Coronary artery (tissue), 2 donors: ENCODE data around the gene RPL27A.

Experiments used
- DNase-seq: peaks from one replicate; pipeline ENCODE4 v3.0.0-alpha.2; 2017; ENCODE audit warnings: low spot score
- H3K27ac ChIP-seq, 2 donors: fragments of 200-600 bp; sonication (generic); one replicate each; pipeline ENCODE4 v1.5.1; 2016 to 2019
- H3K4me3 ChIP-seq: fragments of 200-600 bp; sonication (generic); 2 replicates; pipeline ENCODE4 v1.5.1; 2016; ENCODE audit warnings: mild to moderate bottlenecking, moderate library complexity
- TF ChIP-seq, protein P1 (sequence below): fragments of 200-600 bp; sonication (generic); IDR thresholded peaks from one replicate; pipeline ENCODE4 v1.5.1; 2019; ENCODE audit warnings: antibody characterized with exemption

The RPL27A gene

GRCh38 chr11:8685820-8686219 lies 3.2 kb downstream of the RPL27A start:
- Histone ChIP-seq H3K27ac (no peak overlapping the region), H3K4me3 (no peak overlapping the region)
- TF ChIP-seq, protein P1, sequence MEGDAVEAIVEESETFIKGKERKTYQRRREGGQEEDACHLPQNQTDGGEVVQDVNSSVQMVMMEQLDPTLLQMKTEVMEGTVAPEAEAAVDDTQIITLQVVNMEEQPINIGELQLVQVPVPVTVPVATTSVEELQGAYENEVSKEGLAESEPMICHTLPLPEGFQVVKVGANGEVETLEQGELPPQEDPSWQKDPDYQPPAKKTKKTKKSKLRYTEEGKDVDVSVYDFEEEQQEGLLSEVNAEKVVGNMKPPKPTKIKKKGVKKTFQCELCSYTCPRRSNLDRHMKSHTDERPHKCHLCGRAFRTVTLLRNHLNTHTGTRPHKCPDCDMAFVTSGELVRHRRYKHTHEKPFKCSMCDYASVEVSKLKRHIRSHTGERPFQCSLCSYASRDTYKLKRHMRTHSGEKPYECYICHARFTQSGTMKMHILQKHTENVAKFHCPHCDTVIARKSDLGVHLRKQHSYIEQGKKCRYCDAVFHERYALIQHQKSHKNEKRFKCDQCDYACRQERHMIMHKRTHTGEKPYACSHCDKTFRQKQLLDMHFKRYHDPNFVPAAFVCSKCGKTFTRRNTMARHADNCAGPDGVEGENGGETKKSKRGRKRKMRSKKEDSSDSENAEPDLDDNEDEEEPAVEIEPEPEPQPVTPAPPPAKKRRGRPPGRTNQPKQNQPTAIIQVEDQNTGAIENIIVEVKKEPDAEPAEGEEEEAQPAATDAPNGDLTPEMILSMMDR: no peak
- no peak for DNase-seq

GRCh38 chr11:8686325-8686724 lies 3.7 kb downstream of the RPL27A start:
- peak; percentile 19 for DNase-seq
- TF ChIP-seq, protein P1: no peak
- H3K27ac ChIP-seq: no peak overlapping the region
- no peak overlapping the region for H3K4me3 ChIP-seq

DNA sequence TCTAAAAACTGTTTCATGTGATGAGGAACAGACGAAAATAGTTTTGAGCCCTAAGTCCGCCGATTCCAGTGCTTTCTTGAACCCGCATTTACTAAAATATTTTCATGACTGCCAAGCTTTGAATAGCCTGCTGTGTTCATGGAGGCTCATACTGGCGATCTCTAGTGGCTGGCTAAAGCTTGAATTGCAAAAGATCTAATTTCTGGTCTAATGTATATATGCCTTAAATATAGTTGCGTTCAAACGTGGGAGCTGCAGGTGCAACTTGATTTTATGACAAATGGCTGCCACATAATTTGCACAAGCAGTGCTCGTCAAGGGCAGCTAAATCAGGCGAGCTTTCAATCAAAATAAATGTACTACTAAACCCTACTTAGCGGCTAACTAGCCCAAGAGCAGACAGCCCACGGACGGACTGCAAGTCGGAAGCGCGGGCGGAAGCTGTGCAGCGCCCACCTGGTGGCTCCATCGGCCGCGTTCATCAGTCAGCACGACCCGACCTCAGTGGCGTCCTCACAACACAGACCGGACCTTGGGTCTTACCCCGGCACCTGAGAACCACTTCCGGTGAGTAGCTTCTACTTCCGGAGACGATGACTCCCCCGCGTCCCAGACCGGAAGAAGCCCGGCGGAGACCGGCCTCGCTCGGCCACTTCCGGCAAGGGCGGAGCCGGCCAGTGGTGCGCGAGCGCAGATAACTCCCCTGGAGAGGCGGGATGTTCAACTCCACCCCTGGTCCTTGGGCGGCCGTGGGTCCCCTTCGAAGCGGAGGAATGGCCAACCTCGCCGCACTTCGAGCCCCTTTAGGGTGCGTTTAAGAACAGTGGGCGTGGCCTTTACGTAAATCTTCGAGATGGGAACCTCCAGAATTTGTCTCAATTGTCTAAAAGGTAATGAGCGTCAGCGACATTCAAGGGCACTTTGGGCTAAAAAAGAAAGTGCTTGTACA lies 6.1 kb downstream of the RPL27A start:
- TF ChIP-seq, protein P1: no peak
- Histone ChIP-seq H3K27ac (peak overlapping the region; percentile 63 to 85), H3K4me3 (peak overlapping the region; percentile 71)
- peak; percentile 96 for DNase-seq

DNA sequence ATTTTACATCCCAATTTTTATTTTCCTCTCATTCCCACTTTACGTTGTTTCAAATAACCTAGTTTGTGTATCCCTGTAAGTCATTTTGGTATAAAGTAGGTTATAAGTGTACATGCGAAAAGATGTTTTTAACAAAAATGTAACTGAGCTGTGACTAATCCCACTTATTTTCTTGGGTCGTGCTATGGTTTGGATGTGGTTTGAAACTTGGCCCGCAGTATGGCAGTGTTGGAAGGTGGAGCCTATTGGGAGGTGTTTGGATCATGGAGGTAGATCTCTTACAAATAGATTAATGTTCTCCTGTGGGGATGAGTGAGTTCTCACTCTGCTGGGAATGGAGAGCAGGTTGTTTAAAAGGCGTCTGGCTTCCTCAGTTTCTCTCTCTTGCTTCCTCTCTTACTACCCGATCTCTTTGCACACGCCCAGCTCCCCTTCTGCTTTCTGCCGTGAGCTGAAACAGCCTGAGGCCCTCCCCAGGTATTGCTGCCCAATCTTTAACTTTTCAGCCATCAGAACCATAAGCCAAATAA lies 7.2 kb downstream of the RPL27A start:
- TF ChIP-seq, protein P1: no peak
- H3K27ac ChIP-seq: no peak overlapping the region
- peak overlapping the region; percentile 71 for H3K4me3 ChIP-seq
- DNase-seq: peak; percentile 28

- no peak for DNase-seq
- Histone ChIP-seq H3K27ac (no peak overlapping the region), H3K4me3 (no peak overlapping the region)
- TF ChIP-seq, protein P1: no peak
Observed at GRCh38 chr11:8690374-8691342, 8.1 kb downstream of the RPL27A start.

DNA sequence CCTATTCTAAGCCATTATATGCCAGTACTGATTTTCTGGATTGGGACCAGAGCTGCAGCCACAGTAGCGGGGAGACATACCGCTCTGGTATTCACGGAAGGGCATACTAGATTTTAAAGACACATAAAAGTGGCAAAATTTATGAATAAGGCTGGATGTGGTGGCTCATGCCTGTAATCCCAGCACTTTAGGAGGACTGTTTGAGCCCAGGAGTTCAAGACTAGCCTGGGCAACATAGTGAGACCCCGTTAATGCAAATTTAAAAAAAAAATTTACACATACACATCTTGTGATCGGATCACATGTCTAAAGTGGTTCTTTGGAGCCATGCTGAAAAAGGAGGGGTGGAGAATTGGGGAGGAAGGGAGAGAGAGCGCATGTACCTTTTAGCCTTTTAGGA lies 9.0 kb downstream of the RPL27A start:
- Histone ChIP-seq H3K27ac (no peak overlapping the region), H3K4me3 (no peak overlapping the region)
- DNase-seq: no peak
- TF ChIP-seq, protein P1: no peak
